GM12878 (cell line): ENCODE data around the gene CS. TPM values are rescaled to one million over a fixed set of nuclear protein-coding genes. Genes with fewer than 3 reads are reported as not detected.

ENCODE experiments used
- BMI1 ChIP-seq: fragments of 450-650 bp; IDR thresholded peaks from 2 replicates; pipeline ENCODE4 v1.6.1; 2016; ENCODE audit warnings: mild to moderate bottlenecking, moderate library complexity, borderline replicate concordance
- CHD1 ChIP-seq: IDR thresholded peaks from 2 replicates; pipeline ENCODE4 v1.6.1; 2012; ENCODE audit warnings: low read depth, low read length, improper control_type of control experiment
- YBX1 ChIP-seq: fragments of 450-650 bp; IDR thresholded peaks from 2 replicates; pipeline ENCODE4 v1.6.1; 2016; ENCODE audit warnings: antibody characterized with exemption
- polyA plus RNA-seq, 11 experiments: library from polyadenylated mRNA; depleted of rRNA in 4 of 11; unstranded in 6 of 11; stranded (reverse) in 5 of 11; fragments of >200 nt; fragmentation: Nextera tagmentation in 4 of 11; fragmentation: Illumina TruSeq in 1 of 11; extraction: Ambion mirVana in 4 of 11; extraction: Trizol in 1 of 11; gene quantifications; 1 replicate in 1 of 11; 2 replicates in 10 of 11; pipeline versions ENCODE4 v1.2.1 to v1.2.3, GENCODE V29; 2011 to 2016; ENCODE audit warnings: inconsistent platforms in 2 of 11, missing spikeins in 2 of 11, low read depth in 1 of 11
- total RNA-seq, 4 experiments: library from RNA; depleted of rRNA in 3 of 4; stranded (reverse); fragments of >200 nt in 3 of 4; fragmentation: Illumina TruSeq in 1 of 4; extraction: Trizol in 1 of 4; gene quantifications; 2 replicates each; pipeline versions ENCODE4 v1.2.1 to v1.2.3, GENCODE V29; 2013 to 2021
- TF ChIP-seq, protein P1 (sequence below): fragments of 450-650 bp; IDR thresholded peaks from 2 replicates; pipeline ENCODE4 v1.6.1; 2018; ENCODE audit warnings: mild to moderate bottlenecking, low read depth, moderate library complexity; ENCODE audit not compliant: partially characterized antibody
- TF ChIP-seq, protein P2 (sequence below): fragments of 450-650 bp; IDR thresholded peaks from 2 replicates; pipeline ENCODE4 v1.6.1; 2017; ENCODE audit warnings: mild to moderate bottlenecking, moderate library complexity

CS gene
- total and polyA plus RNA-seq, 10 of the 15 experiments (the other 5 are each of a cell fraction or from before 2014, with no cell fraction given): 64.9 to 276 (median 139) TPM

DNA sequence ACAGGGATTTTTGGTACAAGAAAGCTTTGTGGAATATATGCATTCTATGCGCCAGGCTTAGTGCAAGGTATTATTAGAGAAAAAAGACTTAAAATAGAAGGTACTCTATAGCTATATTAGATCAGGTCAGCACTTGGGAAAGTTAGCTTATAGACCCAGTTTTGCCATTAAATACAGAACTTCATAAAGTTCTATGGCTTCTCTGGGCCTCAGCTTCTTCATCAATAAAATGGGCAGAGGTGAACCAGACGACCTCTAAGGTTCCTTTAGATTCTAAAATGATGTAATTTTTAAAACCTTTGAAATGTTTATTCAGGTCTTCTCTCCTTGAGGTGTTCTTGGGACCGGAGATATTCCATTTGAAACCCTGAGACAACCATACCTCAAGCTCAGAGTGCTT lies 8.6 kb upstream of the CS start (continued):
- TF ChIP-seq, protein P1, sequence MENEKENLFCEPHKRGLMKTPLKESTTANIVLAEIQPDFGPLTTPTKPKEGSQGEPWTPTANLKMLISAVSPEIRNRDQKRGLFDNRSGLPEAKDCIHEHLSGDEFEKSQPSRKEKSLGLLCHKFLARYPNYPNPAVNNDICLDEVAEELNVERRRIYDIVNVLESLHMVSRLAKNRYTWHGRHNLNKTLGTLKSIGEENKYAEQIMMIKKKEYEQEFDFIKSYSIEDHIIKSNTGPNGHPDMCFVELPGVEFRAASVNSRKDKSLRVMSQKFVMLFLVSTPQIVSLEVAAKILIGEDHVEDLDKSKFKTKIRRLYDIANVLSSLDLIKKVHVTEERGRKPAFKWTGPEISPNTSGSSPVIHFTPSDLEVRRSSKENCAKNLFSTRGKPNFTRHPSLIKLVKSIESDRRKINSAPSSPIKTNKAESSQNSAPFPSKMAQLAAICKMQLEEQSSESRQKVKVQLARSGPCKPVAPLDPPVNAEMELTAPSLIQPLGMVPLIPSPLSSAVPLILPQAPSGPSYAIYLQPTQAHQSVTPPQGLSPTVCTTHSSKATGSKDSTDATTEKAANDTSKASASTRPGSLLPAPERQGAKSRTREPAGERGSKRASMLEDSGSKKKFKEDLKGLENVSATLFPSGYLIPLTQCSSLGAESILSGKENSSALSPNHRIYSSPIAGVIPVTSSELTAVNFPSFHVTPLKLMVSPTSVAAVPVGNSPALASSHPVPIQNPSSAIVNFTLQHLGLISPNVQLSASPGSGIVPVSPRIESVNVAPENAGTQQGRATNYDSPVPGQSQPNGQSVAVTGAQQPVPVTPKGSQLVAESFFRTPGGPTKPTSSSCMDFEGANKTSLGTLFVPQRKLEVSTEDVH: no peak
- TF ChIP-seq, protein P2, sequence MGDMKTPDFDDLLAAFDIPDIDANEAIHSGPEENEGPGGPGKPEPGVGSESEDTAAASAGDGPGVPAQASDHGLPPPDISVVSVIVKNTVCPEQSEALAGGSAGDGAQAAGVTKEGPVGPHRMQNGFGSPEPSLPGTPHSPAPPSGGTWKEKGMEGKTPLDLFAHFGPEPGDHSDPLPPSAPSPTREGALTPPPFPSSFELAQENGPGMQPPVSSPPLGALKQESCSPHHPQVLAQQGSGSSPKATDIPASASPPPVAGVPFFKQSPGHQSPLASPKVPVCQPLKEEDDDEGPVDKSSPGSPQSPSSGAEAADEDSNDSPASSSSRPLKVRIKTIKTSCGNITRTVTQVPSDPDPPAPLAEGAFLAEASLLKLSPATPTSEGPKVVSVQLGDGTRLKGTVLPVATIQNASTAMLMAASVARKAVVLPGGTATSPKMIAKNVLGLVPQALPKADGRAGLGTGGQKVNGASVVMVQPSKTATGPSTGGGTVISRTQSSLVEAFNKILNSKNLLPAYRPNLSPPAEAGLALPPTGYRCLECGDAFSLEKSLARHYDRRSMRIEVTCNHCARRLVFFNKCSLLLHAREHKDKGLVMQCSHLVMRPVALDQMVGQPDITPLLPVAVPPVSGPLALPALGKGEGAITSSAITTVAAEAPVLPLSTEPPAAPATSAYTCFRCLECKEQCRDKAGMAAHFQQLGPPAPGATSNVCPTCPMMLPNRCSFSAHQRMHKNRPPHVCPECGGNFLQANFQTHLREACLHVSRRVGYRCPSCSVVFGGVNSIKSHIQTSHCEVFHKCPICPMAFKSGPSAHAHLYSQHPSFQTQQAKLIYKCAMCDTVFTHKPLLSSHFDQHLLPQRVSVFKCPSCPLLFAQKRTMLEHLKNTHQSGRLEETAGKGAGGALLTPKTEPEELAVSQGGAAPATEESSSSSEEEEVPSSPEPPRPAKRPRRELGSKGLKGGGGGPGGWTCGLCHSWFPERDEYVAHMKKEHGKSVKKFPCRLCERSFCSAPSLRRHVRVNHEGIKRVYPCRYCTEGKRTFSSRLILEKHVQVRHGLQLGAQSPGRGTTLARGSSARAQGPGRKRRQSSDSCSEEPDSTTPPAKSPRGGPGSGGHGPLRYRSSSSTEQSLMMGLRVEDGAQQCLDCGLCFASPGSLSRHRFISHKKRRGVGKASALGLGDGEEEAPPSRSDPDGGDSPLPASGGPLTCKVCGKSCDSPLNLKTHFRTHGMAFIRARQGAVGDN: no peak
- no peak for TF ChIP-seq BMI1
- TF ChIP-seq CHD1: no peak
- no peak for TF ChIP-seq YBX1
